ENCODE results near the gene RXRA. TPM values are rescaled to one million over a fixed set of nuclear protein-coding genes. Genes with fewer than 3 reads are reported as not detected.

Gene RXRA
- total RNA-seq, 4 donors from 2014 or later: 41.8 to 83.1 (median 50.4) TPM

DNA sequence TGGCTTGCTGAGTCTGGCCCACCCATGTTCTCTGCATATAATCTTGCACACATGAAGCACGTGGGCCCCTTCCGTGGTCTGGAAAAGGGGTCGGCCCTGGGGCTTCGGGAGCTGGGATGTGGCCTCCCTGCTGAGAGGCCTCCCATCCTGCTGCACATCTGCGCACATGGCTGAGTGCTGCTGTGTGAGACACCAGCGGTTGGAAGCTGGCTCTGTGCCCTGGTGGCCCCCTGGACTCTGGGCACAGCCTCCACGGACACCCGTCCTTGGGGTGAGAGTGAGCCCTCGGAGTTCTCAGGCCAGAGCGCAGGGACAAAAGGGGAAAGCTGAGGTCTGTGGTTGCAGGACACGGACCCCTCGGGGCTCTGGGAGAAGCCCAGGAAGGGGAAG lies 115.8 kb downstream of the RXRA start:
- Histone ChIP-seq H3K27ac (no peak overlapping the region), H3K27me3 (peaks cover 0 to 11% (median 0%) of the 10 kb centered on the region in 4 donors), H3K4me1 (peaks cover 34 to 58% (median 40%) of the 10 kb centered on the region in 3 donors), H3K36me3 (peaks cover 0 to 31% (median 0%) of the 10 kb centered on the region in 3 donors), H3K9me3 (no peaks in the 10 kb centered on the region), H3K4me3 (no peak overlapping the region)
- TF ChIP-seq, protein P1, sequence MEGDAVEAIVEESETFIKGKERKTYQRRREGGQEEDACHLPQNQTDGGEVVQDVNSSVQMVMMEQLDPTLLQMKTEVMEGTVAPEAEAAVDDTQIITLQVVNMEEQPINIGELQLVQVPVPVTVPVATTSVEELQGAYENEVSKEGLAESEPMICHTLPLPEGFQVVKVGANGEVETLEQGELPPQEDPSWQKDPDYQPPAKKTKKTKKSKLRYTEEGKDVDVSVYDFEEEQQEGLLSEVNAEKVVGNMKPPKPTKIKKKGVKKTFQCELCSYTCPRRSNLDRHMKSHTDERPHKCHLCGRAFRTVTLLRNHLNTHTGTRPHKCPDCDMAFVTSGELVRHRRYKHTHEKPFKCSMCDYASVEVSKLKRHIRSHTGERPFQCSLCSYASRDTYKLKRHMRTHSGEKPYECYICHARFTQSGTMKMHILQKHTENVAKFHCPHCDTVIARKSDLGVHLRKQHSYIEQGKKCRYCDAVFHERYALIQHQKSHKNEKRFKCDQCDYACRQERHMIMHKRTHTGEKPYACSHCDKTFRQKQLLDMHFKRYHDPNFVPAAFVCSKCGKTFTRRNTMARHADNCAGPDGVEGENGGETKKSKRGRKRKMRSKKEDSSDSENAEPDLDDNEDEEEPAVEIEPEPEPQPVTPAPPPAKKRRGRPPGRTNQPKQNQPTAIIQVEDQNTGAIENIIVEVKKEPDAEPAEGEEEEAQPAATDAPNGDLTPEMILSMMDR (IDR thresholded peaks at IDR 0.05): no peak
- TF ChIP-seq POLR2A (IDR thresholded peaks at IDR 0.05): no peak
- intact Hi-C loops (cut with DNase I): loop anchor here (2.0 kb wide), 1 partner anchor 271 kb away; no protein-coding TSS in a partner anchor
- WGBS, 2 donors: 0% methylated on average over 1 of the region's 12 CpGs; no CpG with 5 or more reads in 1 of the 2 donors
- DNase-seq: no peak

DNA sequence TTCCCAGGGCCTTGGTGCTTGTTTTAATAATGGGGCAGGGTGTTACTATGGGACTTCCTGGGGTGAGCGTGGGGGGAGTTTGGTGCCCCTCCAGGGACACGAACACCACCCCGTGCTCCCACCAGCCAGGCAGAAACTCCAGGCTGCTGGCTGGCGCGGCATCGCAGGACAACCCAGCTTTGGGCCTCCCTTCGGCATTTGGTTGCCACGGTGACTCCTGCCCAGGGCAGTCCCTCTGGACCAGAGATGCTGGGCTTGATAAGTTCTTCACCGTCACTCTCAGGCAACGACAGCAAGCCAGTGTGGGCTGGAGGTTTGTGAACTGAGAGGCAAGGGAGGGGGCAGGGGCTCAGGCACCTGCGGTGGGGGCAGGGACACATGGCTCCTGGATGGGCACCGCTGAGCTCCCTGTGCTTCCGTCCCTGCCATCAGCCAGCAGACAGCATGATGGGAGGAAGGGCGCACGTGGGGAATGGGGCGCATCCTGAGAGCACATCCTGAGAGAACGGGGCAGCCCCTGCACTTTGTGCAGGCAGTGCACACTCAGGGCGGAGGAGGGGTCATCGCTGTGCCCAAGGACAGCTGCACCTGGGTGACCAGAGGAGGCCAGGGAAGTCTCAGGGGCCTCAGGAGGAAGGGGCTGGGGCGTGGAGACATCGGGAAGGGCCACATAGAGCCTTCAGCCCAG lies 116.4 kb downstream of the RXRA start:
- peaks cover 0 to 25% (median 0%) of the 10 kb centered on the region in 3 donors for H3K36me3 ChIP-seq
- intact Hi-C loops (cut with DNase I): loop anchor here (2.0 kb wide), 1 partner anchor 272 kb away; no protein-coding TSS in a partner anchor
- H3K27me3 ChIP-seq: peaks cover 0 to 12% (median 0%) of the 10 kb centered on the region in 4 donors
- H3K27ac ChIP-seq: no peak overlapping the region
- no peak overlapping the region for H3K4me3 ChIP-seq
- H3K9me3 ChIP-seq: no peaks in the 10 kb centered on the region
- no peak for DNase-seq
- peaks cover 28 to 53% (median 35%) of the 10 kb centered on the region in 3 donors for H3K4me1 ChIP-seq
- 15% methylated on average over 11 of the region's 21 CpGs; no CpG with 5 or more reads in 1 of the 2 donors for WGBS, 2 donors
- TF ChIP-seq, protein P1 (IDR thresholded peaks at IDR 0.05): no peak
- no peak for TF ChIP-seq POLR2A (IDR thresholded peaks at IDR 0.05)

DNA sequence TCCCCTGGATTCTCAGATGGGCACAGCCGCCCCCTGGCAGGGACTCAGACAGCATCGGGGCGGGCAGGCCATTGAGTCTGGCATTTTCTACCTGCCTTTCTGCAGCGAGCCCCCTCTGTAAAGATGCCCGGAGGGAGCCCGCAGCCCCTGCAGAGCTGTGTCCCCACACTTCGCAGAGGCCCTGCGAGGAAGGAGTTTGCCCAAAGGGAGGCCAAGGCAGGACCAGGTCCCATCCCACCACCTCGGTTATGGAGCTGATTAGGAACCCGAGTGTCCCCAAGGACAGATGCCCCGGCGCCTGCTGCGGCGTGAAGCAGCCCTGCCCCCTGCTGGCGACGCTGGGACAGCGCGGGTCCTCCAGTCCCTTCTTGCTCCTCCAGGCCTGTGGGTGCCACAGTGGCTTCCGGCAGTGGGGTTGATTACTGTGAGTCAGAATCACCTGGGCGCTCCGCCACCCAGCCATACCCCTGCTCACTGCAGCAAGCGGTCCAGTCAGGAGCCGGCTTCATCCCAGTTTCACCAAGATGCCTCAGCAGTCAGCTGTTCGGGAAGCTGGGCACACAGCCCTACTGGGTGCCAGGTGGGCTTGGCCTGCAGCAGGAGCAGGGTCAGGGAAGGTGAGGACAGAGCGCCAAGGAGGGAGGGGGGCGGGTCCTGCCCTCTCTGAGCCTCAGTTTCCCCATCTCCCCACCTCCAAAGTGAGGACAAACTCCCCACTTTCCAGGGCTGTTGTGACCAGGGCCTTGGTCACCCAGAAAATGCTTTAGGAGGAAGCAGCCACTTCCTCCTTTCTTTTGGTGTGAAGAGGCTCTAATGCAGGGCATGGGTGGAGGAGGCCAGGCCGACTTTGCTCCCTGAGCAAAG lies 117.2 kb downstream of the RXRA start:
- TF ChIP-seq, protein P1 (IDR thresholded peaks at IDR 0.05): peak; percentile 97 to 100 (median 99)
- TF ChIP-seq POLR2A (IDR thresholded peaks at IDR 0.05): no peak
- Histone ChIP-seq H3K36me3 (peaks cover 0 to 19% (median 0%) of the 10 kb centered on the region in 3 donors), H3K4me1 (peaks cover 24 to 45% (median 27%) of the 10 kb centered on the region in 3 donors), H3K27ac (peak overlapping the region in 3 of 4 donors; percentile 41 to 65 (median 55)), H3K4me3 (no peak overlapping the region), H3K9me3 (peaks cover 0 to 4% (median 2%) of the 10 kb centered on the region in 3 donors), H3K27me3 (peaks cover 0 to 12% (median 0%) of the 10 kb centered on the region in 4 donors)
- 0 to 18% methylated on average over 1 to 6 of the region's 27 CpGs for WGBS, 2 donors
- DNase-seq: peak; percentile 39
- intact Hi-C loops (cut with DNase I): loop anchor here (2.0 kb wide), 1 partner anchor 273 kb away; no protein-coding TSS in a partner anchor

DNA sequence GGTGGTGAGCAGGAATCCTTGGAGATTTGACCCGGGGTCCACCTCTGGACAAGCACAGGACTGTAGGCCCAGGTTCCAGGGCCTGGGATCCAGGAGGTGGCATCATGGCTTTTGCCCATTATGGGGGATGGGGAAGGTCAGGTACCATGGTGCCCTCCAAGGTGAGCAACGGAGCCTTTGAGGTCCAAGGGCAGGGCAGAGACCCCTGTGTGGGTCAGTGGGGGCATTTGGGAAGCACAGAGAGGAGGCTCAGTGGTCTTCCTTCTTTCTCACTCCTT lies 117.7 kb downstream of the RXRA start:
- no CpG with 5 or more reads among the region's 2 CpGs for WGBS, 2 donors
- peaks cover 24 to 41% (median 27%) of the 10 kb centered on the region in 3 donors for H3K4me1 ChIP-seq
- intact Hi-C loops (cut with DNase I): no loop called here
- peaks cover 0 to 13% (median 0%) of the 10 kb centered on the region in 3 donors for H3K36me3 ChIP-seq
- peaks cover 0 to 10% (median 8%) of the 10 kb centered on the region in 3 donors for H3K9me3 ChIP-seq
- H3K4me3 ChIP-seq: no peak overlapping the region
- DNase-seq: no peak
- peaks cover 0 to 12% (median 0%) of the 10 kb centered on the region in 4 donors for H3K27me3 ChIP-seq
- peak overlapping the region in 2 of 4 donors; percentile 55 to 65 for H3K27ac ChIP-seq
- TF ChIP-seq, protein P1 (IDR thresholded peaks at IDR 0.05): no peak
- no peak for TF ChIP-seq POLR2A (IDR thresholded peaks at IDR 0.05)
